Effector CD4-positive, alpha-beta T cell (primary cell): ENCODE data around the gene ANKRD26.

Source experiments
- DNase-seq: peaks from one replicate; pipeline ENCODE4 v3.0.0-alpha.2; 2020

The ANKRD26 gene

DNA sequence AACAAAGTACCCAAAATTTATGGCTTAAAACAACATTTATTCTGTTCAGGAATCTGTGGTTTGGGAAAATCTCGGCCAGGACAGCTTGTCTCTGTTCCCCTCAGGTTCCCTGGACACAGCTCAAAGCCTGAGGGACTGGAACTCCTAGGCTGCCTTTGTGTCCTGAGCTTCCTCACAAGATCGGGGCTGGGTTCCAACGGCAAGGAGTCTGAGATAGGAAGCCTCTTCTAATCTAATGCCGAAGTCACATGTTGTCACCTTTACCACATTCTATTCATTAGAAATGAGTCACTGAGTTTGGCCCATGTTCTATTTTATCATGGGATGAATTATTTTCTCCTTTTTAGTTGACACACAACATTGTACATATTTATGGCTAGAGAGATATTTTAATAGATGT, 80.5 kb downstream of the ANKRD26 start:
- no peak for DNase-seq

DNA sequence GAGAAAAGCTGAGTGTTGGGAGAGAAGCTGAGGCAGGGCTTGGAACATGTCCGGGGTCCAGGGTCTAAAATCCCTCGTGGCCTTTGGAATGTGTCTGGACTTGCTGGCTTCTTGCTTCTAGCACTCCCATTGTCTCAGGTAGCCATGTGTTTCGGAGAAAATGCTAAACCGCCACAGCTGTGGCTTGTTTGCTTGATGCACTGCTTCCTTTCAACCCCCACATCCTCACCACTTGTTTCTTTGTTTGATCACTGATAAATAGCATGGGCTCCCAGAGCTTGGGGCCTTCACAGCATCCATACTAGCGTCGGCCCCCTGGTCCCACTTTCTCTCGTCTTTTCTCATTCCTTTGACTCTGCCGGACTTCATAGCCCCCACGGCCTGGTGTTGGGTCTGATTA, 102.7 kb downstream of the ANKRD26 start:
- no peak for DNase-seq

DNA sequence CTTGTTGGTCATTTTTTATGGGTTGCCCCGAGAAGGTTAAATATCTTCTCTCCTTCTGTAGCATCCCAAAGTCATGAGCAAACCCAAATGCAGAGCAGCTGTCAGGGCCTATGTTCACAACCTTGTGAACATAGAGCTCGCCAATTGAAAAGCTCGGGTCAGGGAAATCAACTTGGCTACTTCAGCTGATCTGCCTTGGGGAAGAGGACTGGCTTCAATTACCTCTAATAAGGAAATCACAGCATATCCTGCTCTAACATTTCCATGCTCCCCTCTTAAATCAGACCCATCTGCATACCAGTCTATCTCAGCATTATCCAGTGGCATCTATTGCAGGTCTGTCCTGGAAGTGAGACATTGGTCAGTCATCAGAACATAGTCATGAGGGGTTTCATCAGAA, 105.6 kb downstream of the ANKRD26 start:
- DNase-seq, result no peak

DNA sequence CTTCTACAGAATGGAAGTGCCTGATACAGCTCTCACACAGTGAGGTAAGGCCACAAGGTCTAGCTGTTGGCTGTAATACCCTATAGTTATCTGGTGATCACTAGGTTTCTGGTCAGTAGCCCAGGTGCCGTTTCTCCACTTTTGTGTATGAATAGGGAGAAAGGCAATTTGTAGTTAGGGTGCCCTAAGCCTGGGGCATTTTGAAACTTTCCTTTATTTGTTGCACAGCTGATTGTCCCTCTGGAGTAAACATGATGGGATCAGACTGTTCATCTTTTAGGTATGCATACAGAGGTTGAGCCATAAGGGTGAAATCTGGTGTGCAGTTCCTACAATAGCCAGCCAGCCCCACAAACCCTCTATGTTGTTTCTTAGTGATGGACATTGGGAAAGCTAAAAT, 112.4 kb downstream of the ANKRD26 start:
- DNase-seq, result no peak

DNA sequence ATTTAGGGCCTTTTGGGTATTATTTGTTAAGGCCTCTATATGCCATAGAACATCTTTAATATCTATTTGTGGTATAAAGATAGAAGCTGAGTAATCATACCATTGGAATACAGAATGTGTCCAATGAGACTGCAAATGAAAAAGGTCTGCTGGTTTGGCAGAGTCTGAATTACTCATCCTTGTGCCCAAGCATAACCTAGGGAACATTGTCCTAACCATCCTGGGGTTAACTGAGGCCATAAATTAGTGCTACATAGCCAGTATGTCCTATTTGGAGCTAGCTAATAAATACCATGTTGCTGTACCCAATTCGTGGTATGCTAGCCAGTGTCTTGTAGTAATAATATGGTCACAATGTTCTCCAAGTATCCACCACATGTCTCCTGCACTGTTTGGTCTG, 117.1 kb downstream of the ANKRD26 start:
- no peak for DNase-seq

DNA sequence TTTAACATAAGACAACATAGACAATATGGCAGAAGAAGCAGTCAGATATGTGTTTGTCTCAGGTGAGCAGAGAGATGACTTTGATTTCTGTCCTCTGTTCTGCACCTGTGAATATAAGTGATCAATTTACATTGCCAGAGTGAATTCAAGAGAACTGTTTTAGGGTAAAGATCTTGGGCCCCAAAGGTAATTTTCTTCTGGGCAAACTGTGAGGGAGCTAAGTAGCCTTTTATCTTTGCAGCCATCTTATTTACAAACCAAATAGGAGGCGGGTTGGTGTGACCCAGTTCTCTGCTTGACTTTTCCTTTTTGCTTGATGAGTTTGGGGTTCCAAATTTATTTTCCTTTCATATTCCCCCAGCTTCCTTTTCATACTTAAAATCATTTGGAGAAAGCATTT, 118.2 kb downstream of the ANKRD26 start:
- no peak for DNase-seq

DNA sequence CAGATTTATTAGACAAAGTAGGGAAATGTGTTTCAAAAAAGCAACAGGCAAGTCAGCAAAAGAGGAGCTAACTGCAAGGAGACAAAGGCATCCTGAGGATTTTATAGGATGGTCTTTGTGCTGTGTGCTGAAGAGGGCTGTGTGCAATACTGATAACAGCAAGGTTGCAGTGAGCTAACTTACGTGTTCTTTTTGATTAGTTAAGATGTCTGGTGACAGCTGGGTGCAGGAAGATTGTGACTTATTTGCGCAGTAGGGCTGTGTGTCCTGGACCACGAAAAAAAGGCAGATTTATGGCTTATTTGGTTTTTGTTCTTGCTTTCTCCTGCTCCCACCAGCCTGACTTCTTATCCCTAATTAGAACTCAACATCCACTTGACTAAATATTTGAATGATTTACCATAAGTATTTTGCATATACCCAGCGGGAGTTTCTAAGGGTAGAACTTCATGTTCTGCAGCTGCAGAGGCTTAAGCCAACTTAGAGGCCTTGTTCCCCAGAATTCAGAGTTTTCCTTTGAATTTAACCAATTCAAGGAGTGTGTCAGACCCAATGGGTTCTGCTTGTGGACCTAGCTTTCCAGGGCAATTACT, 119.0 kb downstream of the ANKRD26 start:
- no peak for DNase-seq

DNA sequence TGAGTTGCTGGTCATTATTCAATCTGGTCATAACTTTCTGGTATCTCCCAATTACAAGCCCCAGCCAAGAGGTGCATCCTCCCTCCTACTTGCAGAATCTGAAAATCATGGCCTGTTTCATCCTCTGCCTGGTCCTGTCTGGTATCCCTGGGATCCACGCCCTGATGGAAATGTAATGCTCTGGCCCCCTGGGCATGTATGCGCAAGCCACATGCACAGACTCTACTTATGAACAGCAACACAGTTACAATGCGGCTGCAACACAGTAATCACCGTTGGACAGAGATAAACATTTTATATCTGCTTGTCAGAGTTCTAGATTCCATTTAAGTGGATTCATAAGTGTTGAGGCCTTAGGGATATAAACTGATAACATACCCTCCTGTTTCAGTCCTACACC, 121.8 kb downstream of the ANKRD26 start:
- DNase-seq, result no peak

DNA sequence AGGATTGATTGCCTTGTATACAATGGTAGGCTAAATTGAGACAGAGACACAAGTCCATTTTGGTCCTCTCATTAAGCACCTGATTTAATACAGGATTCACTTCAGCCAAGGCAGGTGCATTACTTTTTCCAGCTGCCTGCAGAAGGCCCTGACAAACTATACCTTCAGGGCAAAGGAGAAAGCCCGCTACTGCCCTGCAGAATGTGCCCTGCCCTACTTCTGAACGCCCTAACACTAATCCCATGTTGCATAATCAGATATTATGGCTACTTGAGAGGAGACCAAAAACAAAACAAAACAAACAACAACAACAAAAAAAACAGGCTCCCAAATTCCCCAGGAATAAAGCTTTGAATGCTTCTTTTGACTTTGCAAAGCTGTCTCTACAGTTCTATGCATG, 122.7 kb downstream of the ANKRD26 start:
- no peak for DNase-seq

DNA sequence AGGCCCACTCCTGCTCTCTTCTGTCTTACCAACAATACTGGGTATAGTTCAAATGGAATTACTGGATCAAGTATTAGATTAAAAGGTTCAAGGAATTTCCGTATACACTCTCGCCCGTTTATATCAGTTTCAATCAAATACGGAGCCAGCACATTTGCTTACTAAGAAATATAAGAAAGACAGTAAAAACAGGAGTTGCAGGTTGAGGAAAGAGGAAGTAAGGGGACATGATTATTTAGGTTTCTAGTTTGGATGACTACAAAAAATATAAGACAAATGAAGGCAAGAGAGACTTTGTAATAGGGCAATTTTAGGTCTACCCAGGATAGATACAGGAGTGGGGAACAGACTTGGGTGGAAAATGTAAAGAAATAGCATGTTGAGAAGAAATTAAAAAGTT, 129.6 kb downstream of the ANKRD26 start:
- no peak for DNase-seq

DNA sequence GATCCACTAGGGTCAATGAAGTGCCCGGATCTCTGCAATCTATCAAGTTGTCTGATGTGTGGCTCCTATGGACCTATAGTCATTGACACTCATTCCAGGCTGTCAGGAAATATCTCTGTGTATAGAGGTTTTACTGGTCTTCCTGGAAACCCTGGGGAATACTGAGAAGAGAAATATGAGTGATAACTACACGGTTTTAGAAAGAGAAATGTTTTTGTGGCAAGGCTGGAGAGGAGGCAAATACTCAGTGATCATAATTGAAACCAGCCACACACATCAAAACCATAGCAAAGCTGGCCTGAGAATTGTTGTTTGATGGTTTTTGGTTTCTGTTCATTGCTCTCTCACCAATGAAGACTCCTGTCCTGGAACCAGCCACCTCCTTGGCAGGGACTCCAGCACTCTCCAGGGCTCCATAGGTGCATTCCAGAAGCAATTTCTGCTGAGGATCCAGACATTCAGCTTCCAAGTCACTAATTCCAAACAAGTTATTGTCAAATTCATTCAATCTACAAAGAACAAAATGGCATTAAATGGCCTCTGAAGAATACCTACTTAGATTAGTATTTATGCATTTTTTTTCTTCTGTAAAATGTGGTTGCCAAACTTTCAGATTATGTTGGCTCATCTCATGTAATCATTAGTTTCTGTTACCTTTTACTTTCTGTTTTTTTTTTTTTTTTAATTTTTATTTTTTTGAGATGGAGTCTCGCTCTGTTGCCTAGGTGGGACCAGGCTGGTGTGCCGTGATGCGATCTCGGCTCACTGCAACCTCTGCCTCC, 131.0 kb downstream of the ANKRD26 start:
- DNase-seq, result no peak

DNA sequence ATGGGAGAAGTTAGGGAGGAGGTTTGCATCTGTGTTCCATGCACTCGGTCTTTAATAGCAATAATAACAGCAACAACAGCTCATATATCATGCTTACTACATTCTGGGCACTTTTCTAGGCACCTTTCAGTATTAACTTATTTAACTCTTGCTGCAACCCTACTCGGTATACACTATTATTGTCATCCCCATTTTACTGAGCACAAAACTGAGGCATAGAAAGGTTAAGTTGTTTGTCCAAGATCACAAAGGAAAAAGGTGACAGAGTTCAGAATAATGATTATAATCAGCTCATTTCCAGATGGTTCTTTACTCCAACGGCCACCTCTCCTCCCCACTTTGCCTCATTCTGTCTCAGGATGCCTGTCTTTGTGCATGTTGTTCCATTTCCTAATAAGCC, 137.5 kb downstream of the ANKRD26 start:
- no peak for DNase-seq

DNA sequence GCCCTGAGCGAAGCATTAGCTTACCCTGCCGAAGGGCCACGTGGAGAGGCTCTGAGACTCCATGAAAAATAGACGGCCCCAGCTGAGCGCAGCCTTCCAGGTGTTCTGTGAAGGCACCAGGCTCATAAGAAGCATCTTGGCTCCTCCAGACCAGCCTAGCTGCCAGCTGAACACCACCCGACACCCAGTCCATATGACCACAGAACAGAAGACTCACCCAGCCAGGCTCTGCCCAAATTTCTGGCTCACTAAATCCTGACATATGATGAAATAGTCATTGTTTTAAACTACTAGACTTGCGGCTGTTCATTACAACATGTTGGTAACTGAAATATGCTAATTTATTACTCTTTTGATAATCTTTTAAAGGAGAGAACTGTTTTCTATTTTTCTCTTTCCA, 140.0 kb downstream of the ANKRD26 start:
- DNase-seq, result no peak

DNA sequence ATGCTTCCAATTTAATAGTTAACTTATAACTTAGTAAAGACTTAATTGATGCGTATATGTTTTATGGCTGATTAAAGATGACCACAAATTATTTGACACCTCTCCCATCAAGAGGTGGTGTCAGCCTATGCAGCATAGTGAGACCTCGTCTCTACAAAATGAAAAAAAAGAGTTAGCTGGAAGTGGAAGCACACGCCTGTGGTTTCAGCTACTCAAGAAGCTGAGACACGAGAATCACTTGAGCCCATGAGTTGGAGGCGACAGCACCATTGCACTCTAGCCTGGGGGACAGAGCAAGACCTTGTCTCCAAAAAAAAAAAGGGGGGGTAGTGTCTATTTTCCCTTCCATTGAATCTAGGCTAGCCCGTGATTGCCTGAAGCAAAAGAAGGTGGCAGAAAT, 140.5 kb downstream of the ANKRD26 start:
- no peak for DNase-seq
